Bone marrow (tissue), 2 donors: ENCODE results near the gene SAA2.
"Not testable (repeated sequence)": the region's sequence is repeated elsewhere in the genome, so short reads cannot be mapped to it uniquely, and the experiment has no call there.

ENCODE experiments used
- DNase-seq, 2 donors: peaks; one replicate each; lab custom pipeline; 2025; lab: John Stamatoyannopoulos, UW

SAA2 gene

DNA sequence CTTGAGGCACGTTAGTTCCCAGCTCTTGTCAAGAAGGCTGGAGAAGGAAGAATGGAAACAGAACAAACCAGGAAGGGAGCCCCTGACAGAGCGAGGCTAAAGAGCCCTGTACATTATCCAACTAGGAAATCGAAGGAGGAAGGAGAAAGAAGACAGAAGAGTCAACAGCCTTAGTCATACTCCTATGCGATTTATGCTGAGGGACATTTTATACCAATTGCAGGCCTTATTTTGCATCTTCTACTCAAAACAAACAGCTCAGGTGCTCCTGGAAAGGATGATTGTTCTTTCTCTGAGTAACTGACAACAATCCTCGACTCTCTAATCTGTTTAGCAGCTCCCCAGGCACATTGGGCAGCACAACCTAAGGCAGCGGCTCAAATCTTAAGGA is 1.3 kb downstream of the SAA2 start:
- not testable (repeated sequence) for DNase-seq

GRCh38 chr11:18246379-18247190 is 1.9 kb downstream of the SAA2 start:
- not testable (repeated sequence) for DNase-seq

DNA sequence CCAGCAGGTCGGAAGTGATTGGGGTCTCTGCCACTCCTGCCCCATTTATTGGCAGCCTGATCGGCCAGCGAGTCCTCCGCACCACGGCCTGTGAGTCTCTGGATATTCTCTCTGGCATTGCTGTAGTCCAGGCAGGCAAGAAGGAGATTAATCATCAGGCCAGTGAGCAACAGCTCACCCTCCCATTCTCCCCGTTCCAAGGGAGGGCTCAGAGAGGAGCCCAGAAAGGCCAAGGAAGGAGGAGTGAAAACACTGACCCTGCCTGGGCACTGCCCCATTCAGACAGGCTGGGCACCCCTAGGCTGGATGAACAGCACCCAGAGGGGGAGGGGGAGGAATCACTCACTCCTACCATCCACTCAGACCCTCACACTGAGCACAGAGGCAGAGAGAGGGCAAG is 3.1 kb downstream of the SAA2 start:
- DNase-seq: no peak

DNA sequence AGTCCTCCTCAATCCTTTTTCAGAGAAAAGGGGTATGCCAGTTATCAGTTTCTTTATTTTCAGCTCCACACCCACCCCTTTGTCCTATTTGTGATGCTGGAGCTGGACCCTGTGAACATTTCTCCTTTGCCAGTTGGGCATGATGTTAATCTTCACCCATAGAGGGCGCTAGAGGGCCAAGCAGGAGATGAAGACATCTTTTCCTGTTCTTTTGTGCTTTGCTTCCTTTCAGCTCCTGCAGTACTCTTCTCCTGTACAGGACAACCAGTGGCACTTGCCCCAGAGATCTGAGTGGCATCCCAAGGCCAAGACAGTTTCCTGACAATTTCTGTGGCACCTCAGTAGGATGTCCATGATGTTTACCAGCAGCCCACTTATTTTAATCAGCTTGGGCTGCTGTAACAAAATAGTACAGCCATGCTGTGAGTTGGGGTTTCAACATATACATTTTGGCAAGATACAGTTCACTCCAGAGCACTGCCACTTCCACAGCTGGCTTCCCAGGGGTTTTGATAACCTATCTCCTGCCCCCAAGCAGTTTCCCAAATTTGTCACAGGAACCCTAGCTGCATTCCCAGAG is 4.6 kb downstream of the SAA2 start:
- DNase-seq: peak; percentile 17 to 72

DNA sequence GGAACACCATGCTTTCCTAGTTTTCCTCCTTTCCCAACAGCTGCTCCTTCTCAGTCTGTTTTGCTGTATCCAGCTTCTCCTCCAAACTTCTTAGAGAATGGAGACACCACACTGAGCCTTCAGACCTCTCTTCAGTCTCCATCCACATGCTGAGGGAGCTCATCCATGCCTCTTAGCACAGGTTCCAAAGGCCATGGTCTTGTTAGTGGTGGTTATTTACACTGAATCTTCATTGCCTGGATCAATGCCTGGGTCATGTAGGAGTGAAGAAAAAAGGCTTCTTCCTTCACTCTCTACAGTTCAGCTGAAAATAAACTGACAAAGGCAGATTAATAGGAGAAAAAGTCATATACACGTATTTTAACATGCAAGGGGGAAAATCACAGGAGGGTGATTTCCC is 8.8 kb downstream of the SAA2 start:
- DNase-seq: no peak

DNA sequence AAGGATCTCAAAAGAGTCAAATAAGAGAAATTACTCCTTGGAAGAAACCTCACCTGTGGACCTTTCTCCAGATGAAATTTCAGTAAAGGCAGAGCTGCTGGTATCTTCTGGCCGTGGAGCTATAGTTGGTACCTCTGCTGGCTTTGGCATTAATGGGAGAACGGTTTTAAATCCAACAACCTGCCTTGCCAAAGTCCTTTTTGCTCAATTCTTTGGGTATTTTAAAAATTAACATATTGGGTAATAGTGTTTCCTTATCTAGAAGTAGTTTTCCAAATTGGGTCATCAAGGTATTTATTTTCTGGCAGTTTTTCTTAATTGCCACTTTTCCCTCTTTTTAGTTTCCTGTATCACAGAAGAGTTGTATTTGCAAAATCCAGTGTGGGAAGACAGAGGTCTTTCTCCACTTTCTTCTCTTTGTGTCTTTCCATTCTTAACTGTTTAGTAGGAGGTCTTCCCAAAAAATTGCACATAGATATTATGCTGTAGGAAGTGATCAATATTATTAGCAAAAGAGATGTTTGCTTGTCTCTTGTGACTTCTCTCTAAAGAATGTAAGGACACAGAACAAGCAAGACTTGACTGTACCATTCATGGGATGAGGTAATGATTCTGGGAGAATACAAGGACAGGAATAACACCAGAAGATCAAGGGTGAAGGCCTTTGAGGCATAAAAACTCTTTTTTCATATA is 11.7 kb downstream of the SAA2 start, which contains the start of gene SAA4:
Gene SAA4, minus strand, starts transcription at position 139 of the 693 bp plus-strand sequence. CDS start 876 bp downstream, outside the sequence.
- DNase-seq: no peak

GRCh38 chr11:18235394-18236334 is 12.8 kb downstream of the SAA2 start:
- DNase-seq: no peak

GRCh38 chr11:18233912-18234311 is 14.6 kb downstream of the SAA2 start:
- no peak for DNase-seq

- no peak for DNase-seq
Measured at GRCh38 chr11:18230859-18231258, 17.6 kb downstream of the SAA2 start.

DNA sequence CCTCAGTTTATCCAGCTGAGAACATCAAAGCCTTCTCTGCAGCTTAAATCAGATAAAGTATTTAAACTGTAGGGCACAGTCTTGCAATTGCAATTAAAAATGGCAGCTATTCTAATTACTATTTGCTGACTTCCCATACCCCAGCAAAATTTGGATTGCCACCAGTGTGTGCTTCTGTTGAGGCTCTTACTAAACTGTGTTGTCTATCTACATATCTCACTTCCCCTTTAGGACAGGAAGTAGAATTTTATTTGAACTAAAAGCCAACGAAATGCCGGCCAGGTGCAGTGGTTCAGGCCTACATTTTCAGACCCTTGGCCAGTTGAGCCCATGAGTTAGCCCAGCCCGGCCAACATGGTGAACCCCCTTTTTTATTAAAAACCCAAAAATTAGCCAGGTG is 19.0 kb downstream of the SAA2 start:
- no peak for DNase-seq

DNA sequence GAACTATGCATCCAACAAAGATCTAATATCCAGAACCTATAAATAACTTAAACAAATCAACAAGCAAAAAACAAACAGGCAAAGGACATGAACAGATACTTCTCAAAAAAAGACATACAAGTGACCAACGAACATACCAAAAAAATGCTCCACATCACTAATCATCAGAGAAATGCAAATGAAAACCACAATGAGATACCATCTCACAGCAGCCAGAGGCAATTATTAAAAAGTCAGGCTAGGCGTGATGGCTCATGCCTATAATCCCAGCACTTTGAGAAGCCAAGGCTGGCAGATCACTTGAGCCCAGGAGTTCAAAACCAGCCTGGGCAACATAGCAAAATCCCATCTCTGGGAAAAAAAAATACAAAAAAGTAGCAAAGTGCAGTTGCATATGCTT is 22.6 kb downstream of the SAA2 start:
- no peak for DNase-seq

DNA sequence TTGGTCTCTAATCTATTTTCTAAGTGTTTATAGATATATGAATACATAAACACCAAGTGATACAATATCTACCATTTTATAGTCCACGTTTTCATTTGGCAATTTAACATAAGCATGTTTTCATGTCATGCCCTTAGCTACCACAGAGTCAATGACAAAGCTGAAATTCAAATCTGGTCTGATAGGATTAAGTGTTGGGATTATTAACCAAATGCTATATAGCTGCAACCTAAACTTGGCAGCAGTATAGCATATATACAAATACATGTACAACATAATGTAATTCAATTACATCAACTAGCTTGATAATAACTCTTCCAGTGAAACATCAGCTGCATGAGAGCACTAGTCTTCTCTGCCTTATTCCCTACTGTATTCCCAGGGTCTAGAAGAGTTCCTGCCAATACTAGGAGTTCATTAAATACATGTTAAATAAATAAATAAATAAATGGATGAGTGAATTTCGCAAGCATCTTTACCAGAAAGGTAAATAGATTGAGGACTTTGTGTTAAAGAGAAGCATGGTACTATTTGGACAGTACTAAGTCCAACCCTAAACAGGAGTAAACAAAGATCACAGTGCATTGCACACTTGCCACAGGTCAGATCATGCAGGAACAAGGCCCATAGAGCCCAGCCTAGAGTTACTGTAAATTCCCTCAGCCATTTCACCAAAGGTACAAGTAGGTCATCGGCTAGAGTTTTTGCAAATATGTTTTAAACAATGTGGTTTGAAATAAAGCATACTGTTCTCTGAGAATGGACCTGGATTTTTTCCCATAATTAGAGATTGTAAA is 24.7 kb downstream of the SAA2 start:
- no peak for DNase-seq

DNA sequence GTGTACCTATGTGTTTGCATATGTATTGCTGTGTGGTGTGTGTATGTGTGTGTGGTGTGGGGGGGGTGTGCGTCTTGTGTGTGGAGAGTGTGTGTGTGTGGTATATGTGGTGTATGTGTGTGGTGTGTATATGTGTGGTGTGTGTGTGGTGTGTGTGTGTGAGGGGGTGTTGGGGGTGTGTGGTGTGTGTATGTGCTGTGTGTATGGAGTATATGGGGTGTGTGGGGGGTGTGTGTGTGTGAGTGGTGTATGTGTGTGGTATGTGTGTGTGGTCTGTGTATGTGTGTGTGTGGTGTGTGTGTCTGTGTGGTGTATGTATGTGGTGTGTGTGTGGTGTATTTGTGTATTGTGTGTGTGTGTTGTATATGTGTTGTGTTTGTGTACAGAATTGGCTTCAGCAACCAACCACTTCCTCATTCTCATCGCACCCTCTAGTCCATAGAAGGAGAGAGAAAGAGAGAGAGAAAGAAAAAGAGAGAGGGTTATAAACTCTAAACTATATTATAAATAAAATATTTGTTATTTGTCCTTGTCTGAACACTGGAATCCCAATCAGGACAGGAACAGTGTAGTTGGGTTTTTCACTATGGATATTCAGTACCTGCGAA is 25.6 kb downstream of the SAA2 start:
- DNase-seq: no peak

GRCh38 chr11:18221274-18221876 is 27.1 kb downstream of the SAA2 start:
- no peak for DNase-seq

- no peak for DNase-seq
Measured at GRCh38 chr11:18209058-18209457, 39.4 kb downstream of the SAA2 start.

GRCh38 chr11:18204771-18205170 is 43.7 kb downstream of the SAA2 start:
- no peak for DNase-seq

- no peak for DNase-seq
Measured at GRCh38 chr11:18204220-18204619, 44.2 kb downstream of the SAA2 start.

DNA sequence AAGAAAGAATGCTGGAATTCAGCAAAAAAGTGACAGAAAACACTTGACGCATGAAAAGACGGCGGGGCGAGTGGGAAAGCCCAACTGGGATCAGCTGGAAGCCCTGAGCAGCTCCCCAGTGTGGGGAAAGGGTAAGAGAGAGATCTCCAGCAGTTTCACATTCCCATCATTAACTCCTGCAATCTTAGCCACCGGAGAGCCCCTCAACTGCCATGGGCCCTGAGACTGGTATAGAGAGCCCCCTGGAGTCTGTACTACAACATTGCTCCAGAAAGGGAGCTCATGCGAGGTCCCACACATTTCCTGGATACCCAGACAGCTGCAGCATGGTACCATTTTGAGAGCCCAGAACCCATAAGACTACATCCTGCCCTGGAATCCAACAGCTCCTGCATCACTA is 44.7 kb downstream of the SAA2 start:
- peak in 1 of 2 donors; percentile 5 for DNase-seq

DNA sequence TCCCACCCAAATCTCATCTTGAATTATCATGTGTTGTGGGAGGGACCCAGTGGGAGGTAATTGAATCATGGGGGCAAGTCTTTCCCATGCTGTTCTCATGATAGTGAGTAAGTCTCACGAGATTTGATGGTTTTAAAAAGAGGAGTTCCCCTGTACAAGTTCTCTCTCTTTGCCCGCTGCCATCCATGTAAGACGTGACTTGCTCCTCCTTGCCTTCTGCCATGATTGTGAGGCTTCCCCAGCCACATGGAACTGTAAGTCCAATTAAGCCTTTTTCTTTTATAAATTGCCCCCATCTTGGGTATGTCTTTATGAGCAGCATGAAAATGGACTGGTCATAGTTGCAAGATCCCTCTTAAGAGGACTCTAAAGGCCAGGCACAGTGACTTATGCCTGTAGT is 50.7 kb downstream of the SAA2 start:
- DNase-seq: not testable (repeated sequence)

GRCh38 chr11:18196532-18196931 is 51.9 kb downstream of the SAA2 start:
- no peak for DNase-seq
